ENCODE results near the gene RGL2. TPM values are rescaled to one million over a fixed set of nuclear protein-coding genes. Genes with fewer than 3 reads are reported as not detected.

The RGL2 gene
- total RNA-seq, 3 donors from 2014 or later, result 26.4 to 64.6 (median 38.9) TPM

DNA sequence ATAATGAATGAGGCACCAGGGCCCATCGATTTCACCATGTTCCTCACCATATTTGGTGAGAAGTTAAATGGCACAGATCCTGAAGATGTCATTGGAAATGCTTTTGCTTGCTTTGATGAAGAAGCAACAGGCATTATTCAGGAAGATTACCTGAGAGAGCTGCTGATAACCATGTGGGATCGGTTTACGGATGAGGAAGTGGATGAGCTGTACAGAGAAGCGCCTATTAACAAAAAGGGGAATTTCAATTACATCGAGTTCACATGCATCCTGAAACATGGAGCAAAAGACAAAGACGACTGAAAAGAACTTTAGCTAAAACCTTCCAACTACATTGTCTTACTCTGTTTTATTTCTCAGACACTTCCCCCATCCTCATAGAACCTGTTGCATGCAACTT, 40.5 kb upstream of the RGL2 start:
- intact Hi-C loops (cut with DNase I, micrococcal nuclease), result no loop called here
- ATAC-seq, result no peak
- Histone ChIP-seq H3K4me3 (no peak overlapping the region), H3K36me3 (ENCODE audit: low read depth) (no peaks in the 10 kb centered on the region), H3K9me3 (no peaks in the 10 kb centered on the region), H3K4me1 (ENCODE audit: low read depth) (no peaks in the 10 kb centered on the region)
- TF ChIP-seq, protein P1, sequence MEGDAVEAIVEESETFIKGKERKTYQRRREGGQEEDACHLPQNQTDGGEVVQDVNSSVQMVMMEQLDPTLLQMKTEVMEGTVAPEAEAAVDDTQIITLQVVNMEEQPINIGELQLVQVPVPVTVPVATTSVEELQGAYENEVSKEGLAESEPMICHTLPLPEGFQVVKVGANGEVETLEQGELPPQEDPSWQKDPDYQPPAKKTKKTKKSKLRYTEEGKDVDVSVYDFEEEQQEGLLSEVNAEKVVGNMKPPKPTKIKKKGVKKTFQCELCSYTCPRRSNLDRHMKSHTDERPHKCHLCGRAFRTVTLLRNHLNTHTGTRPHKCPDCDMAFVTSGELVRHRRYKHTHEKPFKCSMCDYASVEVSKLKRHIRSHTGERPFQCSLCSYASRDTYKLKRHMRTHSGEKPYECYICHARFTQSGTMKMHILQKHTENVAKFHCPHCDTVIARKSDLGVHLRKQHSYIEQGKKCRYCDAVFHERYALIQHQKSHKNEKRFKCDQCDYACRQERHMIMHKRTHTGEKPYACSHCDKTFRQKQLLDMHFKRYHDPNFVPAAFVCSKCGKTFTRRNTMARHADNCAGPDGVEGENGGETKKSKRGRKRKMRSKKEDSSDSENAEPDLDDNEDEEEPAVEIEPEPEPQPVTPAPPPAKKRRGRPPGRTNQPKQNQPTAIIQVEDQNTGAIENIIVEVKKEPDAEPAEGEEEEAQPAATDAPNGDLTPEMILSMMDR (IDR thresholded peaks at IDR 0.05), result no peak
- no peak for DNase-seq

DNA sequence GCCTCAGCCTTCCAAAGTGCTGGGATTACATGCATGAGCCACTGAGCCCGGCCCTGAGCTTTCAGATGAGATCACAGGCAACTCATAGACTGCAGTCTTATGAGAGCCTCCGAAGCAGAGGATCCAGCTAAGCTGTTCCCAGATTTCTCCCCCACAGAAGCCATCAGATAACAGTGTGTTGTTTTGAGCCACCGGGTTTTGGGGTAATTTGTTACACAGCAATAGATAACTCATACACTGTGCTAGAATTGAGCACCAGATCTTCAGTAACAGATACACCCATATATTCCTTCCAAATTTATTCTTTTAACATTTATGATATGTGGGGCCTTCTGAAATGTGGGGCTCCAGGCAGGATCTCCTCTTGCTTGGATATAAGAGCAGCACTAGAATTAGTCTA, 37.8 kb upstream of the RGL2 start:
- DNase-seq, result no peak
- no peaks in the 10 kb centered on the region for H3K4me1 ChIP-seq (ENCODE audit: low read depth)
- no peaks in the 10 kb centered on the region for H3K9me3 ChIP-seq
- no peak overlapping the region for H3K4me3 ChIP-seq
- no peaks in the 10 kb centered on the region for H3K36me3 ChIP-seq (ENCODE audit: low read depth)
- no peak for ATAC-seq
- TF ChIP-seq, protein P1 (IDR thresholded peaks at IDR 0.05), result no peak
- intact Hi-C loops (cut with DNase I, micrococcal nuclease), result no loop called here

DNA sequence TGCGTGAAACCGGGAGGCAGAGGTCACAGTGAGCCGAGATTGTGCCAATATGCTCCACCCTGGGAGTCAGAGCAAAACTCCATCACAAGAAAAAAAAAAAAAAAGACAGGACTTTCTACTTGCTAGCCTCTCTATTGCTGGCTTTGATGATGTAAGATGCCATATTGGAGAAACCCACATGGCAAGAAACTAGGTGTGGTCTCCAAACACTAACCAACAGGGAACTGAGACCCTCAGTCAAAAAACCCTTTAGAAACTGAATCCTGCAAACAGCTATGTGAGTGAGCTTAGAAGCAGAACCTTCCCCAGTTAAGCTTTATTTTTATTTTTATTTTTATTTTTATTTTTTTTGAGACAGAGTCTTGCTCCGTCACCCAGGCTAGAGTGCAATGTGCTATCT, 37.2 kb upstream of the RGL2 start:
- ATAC-seq, result no peak
- TF ChIP-seq, protein P1 (IDR thresholded peaks at IDR 0.05), result no peak
- no peaks in the 10 kb centered on the region for H3K36me3 ChIP-seq (ENCODE audit: low read depth)
- H3K9me3 ChIP-seq, result no peaks in the 10 kb centered on the region
- no peaks in the 10 kb centered on the region for H3K4me1 ChIP-seq (ENCODE audit: low read depth)
- H3K4me3 ChIP-seq, result no peak overlapping the region
- DNase-seq, result no peak
- intact Hi-C loops (cut with DNase I, micrococcal nuclease), result no loop called here

DNA sequence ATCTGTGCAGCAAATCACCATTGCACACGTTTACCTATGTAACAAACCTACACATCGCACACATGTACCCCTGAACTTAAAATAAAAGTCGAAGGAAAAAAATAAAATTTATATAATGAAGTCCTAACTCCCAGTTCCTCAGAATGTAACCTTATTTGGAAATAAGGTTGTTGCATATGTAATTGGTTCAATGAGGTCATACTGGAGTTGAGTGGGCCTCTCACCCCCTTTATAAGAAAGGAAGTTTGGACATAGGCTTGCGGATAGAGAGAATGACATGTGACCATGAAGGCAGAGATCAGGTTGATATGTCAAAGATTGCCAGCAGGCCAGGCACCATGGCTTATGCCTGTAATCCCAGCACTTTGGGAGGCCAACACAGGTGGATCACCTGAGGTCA, 34.9 kb upstream of the RGL2 start:
- DNase-seq (no peak), ATAC-seq (no peak)
- Histone ChIP-seq H3K4me3 (no peak overlapping the region), H3K4me1 (ENCODE audit: low read depth) (no peaks in the 10 kb centered on the region), H3K9me3 (no peaks in the 10 kb centered on the region), H3K36me3 (ENCODE audit: low read depth) (no peaks in the 10 kb centered on the region)
- intact Hi-C loops (cut with DNase I, micrococcal nuclease), result no loop called here
- TF ChIP-seq, protein P1 (IDR thresholded peaks at IDR 0.05), result no peak

DNA sequence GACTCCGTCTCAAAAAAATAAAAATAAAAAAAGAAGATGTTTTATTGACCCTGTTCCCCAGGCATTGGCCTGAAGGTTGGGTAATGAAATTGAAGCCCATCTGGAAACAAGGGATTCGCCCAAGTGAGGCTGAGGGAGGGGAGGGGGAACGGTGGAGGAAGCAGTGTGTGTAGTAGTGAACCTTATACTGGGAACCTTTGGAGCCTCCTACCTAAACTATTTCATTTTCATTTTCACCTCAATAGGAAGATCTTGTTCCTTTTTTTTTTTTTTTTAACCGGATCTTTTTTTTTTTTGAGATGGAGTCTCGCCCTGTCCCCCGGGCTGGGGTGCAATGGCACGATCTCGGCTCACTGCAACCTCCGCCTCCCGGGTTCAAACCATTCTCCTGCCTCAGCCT, 32.0 kb upstream of the RGL2 start:
- Histone ChIP-seq H3K36me3 (ENCODE audit: low read depth) (no peaks in the 10 kb centered on the region), H3K4me3 (no peak overlapping the region), H3K4me1 (ENCODE audit: low read depth) (no peaks in the 10 kb centered on the region), H3K9me3 (no peaks in the 10 kb centered on the region)
- TF ChIP-seq, protein P1 (IDR thresholded peaks at IDR 0.05), result no peak
- DNase-seq (no peak), ATAC-seq (no peak)
- intact Hi-C loops (cut with DNase I, micrococcal nuclease), result no loop called here

DNA sequence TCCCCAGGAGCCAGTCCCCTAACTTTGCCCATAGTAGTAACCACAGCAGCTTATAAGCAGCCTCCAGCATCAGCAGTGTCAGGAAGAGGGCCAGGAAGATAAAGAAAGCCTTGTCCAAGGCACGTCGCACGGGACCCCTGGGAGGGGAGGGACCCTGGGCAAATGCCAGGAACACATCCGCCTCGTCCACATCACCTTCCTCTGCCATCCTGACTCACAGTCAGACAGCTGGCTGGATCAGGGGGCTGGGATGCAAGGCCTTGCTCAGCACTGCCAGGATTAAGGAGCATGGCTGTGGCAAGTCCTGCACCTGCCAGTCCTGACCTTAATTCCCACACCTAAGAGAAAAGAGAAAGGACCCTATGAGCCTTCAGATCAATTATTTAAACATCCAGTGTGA, 30.3 kb upstream of the RGL2 start:
- DNase-seq, result no peak
- TF ChIP-seq, protein P1 (IDR thresholded peaks at IDR 0.05), result no peak
- Histone ChIP-seq H3K36me3 (ENCODE audit: low read depth) (no peaks in the 10 kb centered on the region), H3K4me1 (ENCODE audit: low read depth) (peaks cover 1% of the 10 kb centered on the region), H3K9me3 (no peaks in the 10 kb centered on the region), H3K4me3 (no peak overlapping the region)
- intact Hi-C loops (cut with DNase I, micrococcal nuclease), result no loop called here
- ATAC-seq, result no peak
